ENCODE data around the gene GTF3C5. TPM values are rescaled to one million over a fixed set of nuclear protein-coding genes. Genes with fewer than 3 reads are reported as not detected.

Gene GTF3C5
- total and polyA plus RNA-seq, 10 of the 15 experiments (the other 5 are each of a cell fraction or from before 2014, with no cell fraction given) = 2.2 to 81.1 (median 68.7) TPM

GRCh38 chr9:133042676-133043075, 11.9 kb downstream of the GTF3C5 start (continued):
- TF ChIP-seq GABPA (IDR thresholded peaks at IDR 0.05; ENCODE audit: low read depth) (no peak), NRF1 (conservative IDR thresholded peaks at IDR 0.05; ENCODE audit: low read depth, low read length) (no peak), POLR2A (IDR thresholded peaks at IDR 0.05; ENCODE audit: low read depth, low read length) (no peak), FOXM1 (IDR thresholded peaks at IDR 0.05; ENCODE audit: low read depth, low read length) (no peak), TCF3 (IDR thresholded peaks at IDR 0.05; ENCODE audit: borderline replicate concordance, insufficient read depth, low read depth, low read length) (no peak), TCF7 (IDR thresholded peaks at IDR 0.05; ENCODE audit: borderline replicate concordance) (no peak)

- WGBS (ENCODE audit: insufficient coverage, insufficient replicate concordance, low lambda C conversion rate, missing lambda C conversion rate) = 99% methylated on average over 15 of the region's 16 CpGs
- Histone ChIP-seq H3K79me2 (ENCODE audit: control insufficient read depth, insufficient read depth, low read length) (no peaks in the 10 kb centered on the region; the same call in 1 of the 2 replicates), H3K4me2 (ENCODE audit: control insufficient read depth, insufficient read depth) (no peak overlapping the region), H3K9me3 (replicated peaks; ENCODE audit: control insufficient read depth, insufficient read depth, low read length) (no peaks in the 10 kb centered on the region), H3K36me3 (ENCODE audit: control insufficient read depth in 2 of 2, insufficient read depth in 2 of 2, low read length in 1 of 2) (peaks cover 17 to 26% of the 10 kb centered on the region in 2 experiments), H3K27me3 (replicated peaks in 1 of 2; ENCODE audit: control insufficient read depth in 2 of 2, insufficient read depth in 2 of 2, low read length in 1 of 2) (no peaks in the 10 kb centered on the region), H3K4me1 (ENCODE audit: control insufficient read depth, insufficient read depth, low read length) (no peaks in the 10 kb centered on the region), H3K9ac (ENCODE audit: control insufficient read depth, insufficient read depth, low read length) (no peak overlapping the region), H3K27ac (ENCODE audit: control insufficient read depth, insufficient read depth) (no peak overlapping the region), H3K4me3 (no peak overlapping the region), H4K20me1 (ENCODE audit: control insufficient read depth, insufficient read depth) (0 out of 2 replicates have a peak, but pooled peaks cover 6% of the 10 kb centered on the region), H2AFZ (ENCODE audit: control insufficient read depth, low read depth, low read length) (no peak overlapping the region)
- intact Hi-C loops (cut with micrococcal nuclease; ENCODE audit: unreplicated experiment) (no loop called here), in situ Hi-C loops (cut with MboI) (no loop called here)
- ChIA-PET CTCF (interaction anchor here (0.7 kb wide), 1 partner anchor 143 kb away, joined by 3 read pairs; no protein-coding TSS in a partner anchor), POLR2A (no interaction called here), RAD21 (ENCODE audit: unreplicated experiment) (interaction anchor here (0.7 kb wide), 1 partner anchor 33 kb away, joined by 3 read pairs; no protein-coding TSS in a partner anchor), SMC1A (ENCODE audit: uncharacterized antibody, unreplicated experiment) (interaction anchor here (0.9 kb wide), 1 partner anchor 105 kb away, joined by 3 read pairs; no protein-coding TSS in a partner anchor)
- FAIRE-seq (no peak), ATAC-seq (no peak), DNase-seq (ENCODE audit: low read depth, low spot score) (no peak)
- BruUV-seq (replicated peaks) = no TSS peak
- TF ChIP-seq E2F8 (IDR thresholded peaks at IDR 0.05; ENCODE audit: low read depth, partially characterized antibody) = no peak
- TF ChIP-seq RBBP5 (conservative IDR thresholded peaks at IDR 0.05) = no peak
- TF ChIP-seq LARP7 (IDR thresholded peaks at IDR 0.05) = no peak
- no peak for TF ChIP-seq ZBTB40 (IDR thresholded peaks at IDR 0.05; ENCODE audit: borderline replicate concordance)
- no peak for TF ChIP-seq NBN (IDR thresholded peaks at IDR 0.05)
- TF ChIP-seq E4F1 (IDR thresholded peaks at IDR 0.05; ENCODE audit: borderline replicate concordance, partially characterized antibody) = no peak
- no peak for TF ChIP-seq EP300 (IDR thresholded peaks at IDR 0.05; ENCODE audit: borderline replicate concordance in 1 of 2, control insufficient read depth in 1 of 2, low read depth in 2 of 2, low read length in 2 of 2)
- no peak for TF ChIP-seq SMARCA5 (IDR thresholded peaks at IDR 0.05)
These were observed 12.7 kb downstream of the GTF3C5 start for GRCh38 chr9:133043449-133044035.
